Measurements from ENCODE around the gene MT1B. TPM values are rescaled to one million over a fixed set of nuclear protein-coding genes. Genes with fewer than 3 reads are reported as not detected.

Gene MT1B
- total and polyA plus RNA-seq, 2 of the 4 experiments (the other 2 are of a cell fraction) = not detected

DNA sequence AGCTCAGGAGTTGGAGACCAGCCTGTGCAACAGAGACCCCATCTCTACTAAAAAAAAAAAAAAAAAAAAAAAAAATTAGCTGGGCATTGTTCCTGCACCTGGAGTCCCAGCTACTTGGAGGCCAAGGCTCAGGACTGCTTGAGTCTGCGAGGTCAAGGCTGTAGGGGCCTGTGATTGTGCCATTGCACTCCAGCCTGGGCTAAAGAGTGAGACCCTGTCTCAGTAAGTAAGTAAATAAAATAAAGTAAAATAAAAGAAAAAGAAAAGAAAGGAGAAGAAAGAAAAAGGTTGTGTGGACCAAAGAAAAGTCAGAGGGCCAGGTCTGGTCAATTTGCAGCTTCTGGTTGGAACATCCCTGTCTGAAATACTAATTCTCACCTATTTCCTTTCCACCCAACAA is 48.9 kb downstream of the MT1B start:
- dilution Hi-C loops (cut with HindIII; ENCODE audit: low sequenced_read_pairs, unreplicated experiment) (no loop called here), intact Hi-C loops (cut with micrococcal nuclease) (loop anchor here (5.0 kb wide), 2 partner anchors 248 to 758 kb away; partner anchors contain the start of genes NUDT21 and OGFOD1), in situ Hi-C loops (cut with MboI; ENCODE audit: low sequenced_read_pairs) (loop anchor here (5.0 to 25.0 kb wide), 2 partner anchors 123 to 763 kb away; no protein-coding TSS in a partner anchor)
- H3K9me1 ChIP-seq (ENCODE audit: insufficient read depth, low read length) = no peaks in the 10 kb centered on the region; the same call in 1 of the 2 replicates
- POLR2A ChIA-PET (ENCODE audit: unreplicated experiment) = no interaction called here
- no peaks in the 10 kb centered on the region for H3K4me1 ChIP-seq (ENCODE audit: control insufficient read depth, insufficient read depth, low read length)
- H4K5ac ChIP-seq (ENCODE audit: low read depth, low read length) = no peak overlapping the region
- no peak overlapping the region for H4K91ac ChIP-seq (ENCODE audit: insufficient read depth, low read depth, low read length)
- no peak overlapping the region for H3K4ac ChIP-seq (ENCODE audit: low read depth, low read length)
- H3K79me1 ChIP-seq (ENCODE audit: low read depth in 1 of 2, low read length in 2 of 2) = no peaks in the 10 kb centered on the region
- no CpG with 5 or more reads among the region's 1 CpG for WGBS, 2 experiments (ENCODE audit: extremely low coverage in 2 of 2, insufficient read length in 1 of 2)
- H2AFZ ChIP-seq (replicated peaks; ENCODE audit: low read length, poor library complexity) = no peak overlapping the region
- no peaks in the 10 kb centered on the region for H3K36me3 ChIP-seq (ENCODE audit: control insufficient read depth, insufficient read depth, low read length)
- no peak overlapping the region for H3K4me3 ChIP-seq (ENCODE audit: insufficient read depth, low read depth, low read length)
- ATAC-seq (ENCODE audit: low read depth) (no peak), DNase-seq (no peak)
- no TSS peak for BruUV-seq (replicated peaks)
- no peak overlapping the region for H3K56ac ChIP-seq (ENCODE audit: extremely low read depth, insufficient read depth, low read length)
- no peak overlapping the region for H3K9ac ChIP-seq (ENCODE audit: low read depth, low read length)
- H2AK5ac ChIP-seq (ENCODE audit: low read depth, low read length) = no peak overlapping the region
- H3K14ac ChIP-seq (replicated peaks; ENCODE audit: low read depth, low read length) = no peak overlapping the region
- no peak overlapping the region for H3K23ac ChIP-seq (ENCODE audit: low read depth, low read length)
- H3K27ac ChIP-seq (ENCODE audit: insufficient read depth, low read length) = no peak overlapping the region
- TF ChIP-seq RAD21 (IDR thresholded peaks at IDR 0.05; ENCODE audit: low read length) = no peak
- TF ChIP-seq MAZ (IDR thresholded peaks at IDR 0.05; ENCODE audit: borderline replicate concordance, low read depth, low read length) = no peak
- no peak for TF ChIP-seq MAFK (IDR thresholded peaks at IDR 0.05; ENCODE audit: low read depth, low read length)
- TF ChIP-seq, protein P1, sequence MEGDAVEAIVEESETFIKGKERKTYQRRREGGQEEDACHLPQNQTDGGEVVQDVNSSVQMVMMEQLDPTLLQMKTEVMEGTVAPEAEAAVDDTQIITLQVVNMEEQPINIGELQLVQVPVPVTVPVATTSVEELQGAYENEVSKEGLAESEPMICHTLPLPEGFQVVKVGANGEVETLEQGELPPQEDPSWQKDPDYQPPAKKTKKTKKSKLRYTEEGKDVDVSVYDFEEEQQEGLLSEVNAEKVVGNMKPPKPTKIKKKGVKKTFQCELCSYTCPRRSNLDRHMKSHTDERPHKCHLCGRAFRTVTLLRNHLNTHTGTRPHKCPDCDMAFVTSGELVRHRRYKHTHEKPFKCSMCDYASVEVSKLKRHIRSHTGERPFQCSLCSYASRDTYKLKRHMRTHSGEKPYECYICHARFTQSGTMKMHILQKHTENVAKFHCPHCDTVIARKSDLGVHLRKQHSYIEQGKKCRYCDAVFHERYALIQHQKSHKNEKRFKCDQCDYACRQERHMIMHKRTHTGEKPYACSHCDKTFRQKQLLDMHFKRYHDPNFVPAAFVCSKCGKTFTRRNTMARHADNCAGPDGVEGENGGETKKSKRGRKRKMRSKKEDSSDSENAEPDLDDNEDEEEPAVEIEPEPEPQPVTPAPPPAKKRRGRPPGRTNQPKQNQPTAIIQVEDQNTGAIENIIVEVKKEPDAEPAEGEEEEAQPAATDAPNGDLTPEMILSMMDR (conservative IDR thresholded peaks at IDR 0.05; ENCODE audit: low read depth, low read length) = no peak
- TF ChIP-seq, protein P2, sequence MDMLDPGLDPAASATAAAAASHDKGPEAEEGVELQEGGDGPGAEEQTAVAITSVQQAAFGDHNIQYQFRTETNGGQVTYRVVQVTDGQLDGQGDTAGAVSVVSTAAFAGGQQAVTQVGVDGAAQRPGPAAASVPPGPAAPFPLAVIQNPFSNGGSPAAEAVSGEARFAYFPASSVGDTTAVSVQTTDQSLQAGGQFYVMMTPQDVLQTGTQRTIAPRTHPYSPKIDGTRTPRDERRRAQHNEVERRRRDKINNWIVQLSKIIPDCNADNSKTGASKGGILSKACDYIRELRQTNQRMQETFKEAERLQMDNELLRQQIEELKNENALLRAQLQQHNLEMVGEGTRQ (IDR thresholded peaks at IDR 0.05; ENCODE audit: low read depth, low read length) = no peak
- no peak for TF ChIP-seq SMC3 (IDR thresholded peaks at IDR 0.05; ENCODE audit: low read depth, low read length)
- TF ChIP-seq, protein P3, sequence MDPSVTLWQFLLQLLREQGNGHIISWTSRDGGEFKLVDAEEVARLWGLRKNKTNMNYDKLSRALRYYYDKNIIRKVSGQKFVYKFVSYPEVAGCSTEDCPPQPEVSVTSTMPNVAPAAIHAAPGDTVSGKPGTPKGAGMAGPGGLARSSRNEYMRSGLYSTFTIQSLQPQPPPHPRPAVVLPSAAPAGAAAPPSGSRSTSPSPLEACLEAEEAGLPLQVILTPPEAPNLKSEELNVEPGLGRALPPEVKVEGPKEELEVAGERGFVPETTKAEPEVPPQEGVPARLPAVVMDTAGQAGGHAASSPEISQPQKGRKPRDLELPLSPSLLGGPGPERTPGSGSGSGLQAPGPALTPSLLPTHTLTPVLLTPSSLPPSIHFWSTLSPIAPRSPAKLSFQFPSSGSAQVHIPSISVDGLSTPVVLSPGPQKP (IDR thresholded peaks at IDR 0.05; ENCODE audit: borderline replicate concordance, low read depth, low read length) = no peak
- TF ChIP-seq NFE2L2 (IDR thresholded peaks at IDR 0.05; ENCODE audit: low read depth, low read length) = no peak
- no peak for TF ChIP-seq MXI1 (IDR thresholded peaks at IDR 0.05; ENCODE audit: borderline replicate concordance, low read depth, low read length)
- TF ChIP-seq FOS (IDR thresholded peaks at IDR 0.05; ENCODE audit: low read depth, low read length) = no peak
- no peak for TF ChIP-seq RFX5 (IDR thresholded peaks at IDR 0.05; ENCODE audit: low read depth, low read length)
- no peak for TF ChIP-seq RCOR1 (IDR thresholded peaks at IDR 0.05; ENCODE audit: insufficient replicate concordance, low read length)
- no peak for TF ChIP-seq POLR2A (IDR thresholded peaks at IDR 0.05; ENCODE audit: low read depth, low read length)
- no peak for TF ChIP-seq CHD1 (IDR thresholded peaks at IDR 0.05; ENCODE audit: low read depth, low read length)
- H2BK20ac ChIP-seq (ENCODE audit: low read depth, low read length) = no peak overlapping the region
- CTCF ChIA-PET = interaction anchor here (0.5 to 2.1 kb wide), 6 partner anchors 17 to 1678 kb away, joined by 3 to 10 read pairs (median 5); no protein-coding TSS in a partner anchor
- no peak overlapping the region for H3K18ac ChIP-seq (ENCODE audit: low read depth, low read length)
- H2AK9ac ChIP-seq (replicated peaks; ENCODE audit: low read depth, low read length, poor library complexity) = no peak overlapping the region
- H4K8ac ChIP-seq (ENCODE audit: low read depth in 2 of 2, low read length in 2 of 2) = no peak overlapping the region
- H3K27me3 ChIP-seq (ENCODE audit: control insufficient read depth, insufficient read depth, low read length) = peaks cover 2% of the 10 kb centered on the region; the same call in 1 of the 2 replicates
- H2BK120ac ChIP-seq (ENCODE audit: low read depth, low read length) = no peak overlapping the region
- H3K4me2 ChIP-seq (ENCODE audit: low read depth, low read length) = no peak overlapping the region
- no peak overlapping the region for H2BK5ac ChIP-seq (ENCODE audit: low read depth, low read length, poor library complexity, severe bottlenecking)
- H2BK15ac ChIP-seq (ENCODE audit: low read depth, low read length) = no peak overlapping the region
- no peaks in the 10 kb centered on the region for H4K20me1 ChIP-seq (ENCODE audit: insufficient read depth, low read length)
- peaks cover 5% of the 10 kb centered on the region for H3K9me3 ChIP-seq (ENCODE audit: control insufficient read depth, insufficient read depth, low read length)

All from IMR-90 (cell line).